ACC112 (cell line): Measurements from ENCODE around the gene OGFRL1.

ENCODE experiments used
- H2AFZ ChIP-seq: fragments of 200-600 bp; sonication (generic); one replicate; pipeline ENCODE4 v1.6.0; 2017; ENCODE audit warnings: antibody characterized with exemption, low read length; ENCODE audit not compliant: unreplicated experiment
- H3K27ac ChIP-seq: fragments of 200-600 bp; sonication (generic); 2 replicates; pipeline ENCODE4 v1.5.1; 2014; ENCODE audit warnings: low read depth, mild to moderate bottlenecking, antibody characterized with exemption, low read length, moderate library complexity
- H3K27me3 ChIP-seq: fragments of 200-600 bp; sonication (generic); 2 replicates; pipeline ENCODE4 v1.6.1; 2014; ENCODE audit warnings: mild to moderate bottlenecking, antibody characterized with exemption, low read length, moderate library complexity, mixed read lengths; ENCODE audit not compliant: insufficient read depth
- H3K36me3 ChIP-seq: fragments of 200-600 bp; sonication (generic); 2 replicates; pipeline ENCODE4 v1.6.1; 2016; ENCODE audit warnings: mild to moderate bottlenecking, antibody characterized with exemption, low read length, moderate library complexity, mixed read lengths; ENCODE audit not compliant: insufficient read depth
- H3K4me1 ChIP-seq: fragments of 200-600 bp; sonication (generic); one replicate; pipeline ENCODE4 v1.6.1; 2016; ENCODE audit warnings: low read length, mixed read lengths; ENCODE audit not compliant: insufficient read depth, unreplicated experiment, control insufficient read depth
- H3K4me3 ChIP-seq: fragments of 200-600 bp; sonication (generic); 2 replicates; pipeline ENCODE4 v1.5.1; 2014; ENCODE audit warnings: mild to moderate bottlenecking, low read depth, low read length
- H3K79me2 ChIP-seq: fragments of 200-600 bp; sonication (generic); one replicate; pipeline ENCODE4 v1.6.0; 2016; ENCODE audit warnings: low read length; ENCODE audit not compliant: control insufficient read depth, unreplicated experiment, insufficient read depth

Gene OGFRL1

DNA sequence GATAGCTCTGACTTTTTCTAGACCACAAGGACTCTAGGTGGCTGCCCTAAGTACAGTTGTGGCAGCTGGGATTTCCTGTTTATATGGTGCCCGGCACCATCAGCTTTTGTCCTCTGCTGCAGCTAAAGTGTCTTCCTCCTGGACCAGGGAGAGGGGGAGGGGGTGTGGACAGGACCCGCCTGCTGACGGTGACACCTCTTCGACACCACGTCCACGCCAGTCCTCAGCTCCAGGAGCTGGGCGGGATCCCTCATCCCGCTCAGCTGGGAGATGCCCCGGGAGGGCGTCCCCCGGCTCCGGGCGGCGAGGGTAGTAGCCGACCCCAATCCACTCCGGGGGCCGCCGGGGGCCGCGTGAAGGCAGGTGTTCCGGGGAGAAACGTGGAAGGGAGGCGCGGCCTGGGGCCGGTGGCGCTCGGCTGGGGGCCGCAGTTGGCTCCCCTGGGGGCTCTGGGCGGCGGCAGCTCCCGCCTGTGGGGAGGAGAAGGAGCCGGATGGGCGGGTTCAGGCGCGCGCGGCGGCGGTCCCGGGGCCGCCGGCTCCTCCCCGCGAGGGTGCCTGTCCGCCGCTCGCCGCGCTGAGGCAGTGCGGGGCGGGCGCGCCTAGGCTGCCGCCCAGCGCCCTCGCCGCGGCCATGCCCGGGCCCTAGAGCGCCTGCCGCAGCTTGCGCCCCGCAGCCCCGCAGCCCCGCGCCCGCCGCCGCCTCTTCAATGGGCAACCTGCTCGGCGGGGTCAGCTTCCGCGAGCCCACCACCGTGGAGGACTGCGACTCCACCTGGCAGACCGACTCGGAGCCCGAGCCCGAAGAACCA, at the start of gene OGFRL1:
Gene OGFRL1 (plus strand): TSS at position 584 of the 811 bp plus-strand sequence. CDS start 126 bp downstream, at position 710.
- peaks cover 38% of the 10 kb centered on the region for H3K4me1 ChIP-seq
- peak within 1 kb of the TSS; percentile 96 for H2AFZ ChIP-seq

DNA sequence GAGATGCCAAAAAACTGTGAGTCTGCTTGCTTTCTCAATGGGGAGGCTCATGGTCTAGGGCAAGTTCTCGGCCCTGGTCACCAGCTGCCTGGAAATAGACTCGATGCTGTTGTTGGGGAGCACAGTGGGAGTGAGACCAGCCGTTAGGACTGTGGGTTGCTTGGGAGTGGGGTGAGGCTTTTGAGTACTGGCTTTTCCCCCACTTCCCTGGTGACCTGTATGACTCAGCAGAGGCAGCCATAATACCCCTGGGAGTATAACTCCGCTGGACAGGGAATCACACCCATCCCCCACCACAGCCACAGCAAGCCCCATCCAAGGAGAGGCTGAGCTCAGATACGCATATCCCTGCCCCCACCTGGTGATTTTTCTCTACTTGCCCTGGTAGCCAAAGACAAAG, 48.9 kb upstream of the OGFRL1 start:
- H3K4me3 ChIP-seq, result no peak overlapping the region
- no peaks in the 10 kb centered on the region for H3K27me3 ChIP-seq
- H3K36me3 ChIP-seq, result no peaks in the 10 kb centered on the region
- H3K79me2 ChIP-seq, result no peaks in the 10 kb centered on the region
- H3K27ac ChIP-seq, result no peak overlapping the region
- no peak overlapping the region for H2AFZ ChIP-seq
- H3K4me1 ChIP-seq, result peaks cover 24% of the 10 kb centered on the region

More for the DNA sequence above, at the start of gene OGFRL1:
- peaks cover 8% of the 10 kb centered on the region for H3K36me3 ChIP-seq
- peak within 1 kb of the TSS; percentile 54; the same call in 1 of the 2 replicates for H3K27ac ChIP-seq
- no peaks in the 10 kb centered on the region for H3K27me3 ChIP-seq
- peak within 1 kb of the TSS; percentile 92 for H3K4me3 ChIP-seq
- peaks cover 38% of the 10 kb centered on the region for H3K79me2 ChIP-seq

DNA sequence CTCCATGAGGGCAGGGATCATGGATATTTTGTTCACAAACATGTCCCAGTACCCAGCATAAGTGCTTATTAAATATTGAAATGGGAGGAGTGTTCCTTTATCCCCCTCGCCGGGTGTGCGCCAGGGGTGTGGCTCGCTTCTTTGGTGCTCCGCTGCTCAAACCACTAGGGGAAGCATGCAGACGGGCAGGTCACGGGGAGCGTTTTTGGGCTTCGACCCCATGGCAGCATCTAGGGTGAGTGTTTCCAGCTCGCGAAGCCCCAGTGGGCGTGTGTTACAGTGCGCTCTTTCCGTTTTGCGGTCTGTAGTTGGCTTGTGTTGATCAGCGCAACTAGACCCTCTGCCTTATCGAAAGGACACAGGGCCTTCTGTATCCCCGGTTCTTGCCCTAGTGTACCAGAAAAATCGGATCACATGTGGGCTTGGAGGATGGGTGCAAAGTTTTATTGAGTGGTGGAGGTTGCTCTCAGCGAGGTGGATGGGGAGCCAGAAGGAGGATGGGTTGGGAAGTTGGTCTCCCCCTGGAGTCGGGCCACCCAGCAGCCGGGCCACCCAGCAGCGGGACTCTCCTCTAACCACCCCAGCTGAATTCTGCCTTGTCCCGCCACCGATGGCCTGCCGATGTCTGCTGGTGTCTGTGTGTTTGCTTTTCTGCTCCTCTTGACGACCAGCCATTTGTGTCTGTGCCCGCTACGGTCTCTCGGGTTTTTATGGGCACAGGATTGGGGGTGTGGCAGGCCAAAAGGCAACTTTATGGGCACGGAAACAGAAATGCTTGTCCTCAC, 43.2 kb upstream of the OGFRL1 start:
- Histone ChIP-seq H3K27ac (no peak overlapping the region), H2AFZ (no peak overlapping the region), H3K4me1 (peaks cover 31% of the 10 kb centered on the region), H3K36me3 (no peaks in the 10 kb centered on the region), H3K4me3 (no peak overlapping the region), H3K27me3 (no peaks in the 10 kb centered on the region), H3K79me2 (no peaks in the 10 kb centered on the region)

DNA sequence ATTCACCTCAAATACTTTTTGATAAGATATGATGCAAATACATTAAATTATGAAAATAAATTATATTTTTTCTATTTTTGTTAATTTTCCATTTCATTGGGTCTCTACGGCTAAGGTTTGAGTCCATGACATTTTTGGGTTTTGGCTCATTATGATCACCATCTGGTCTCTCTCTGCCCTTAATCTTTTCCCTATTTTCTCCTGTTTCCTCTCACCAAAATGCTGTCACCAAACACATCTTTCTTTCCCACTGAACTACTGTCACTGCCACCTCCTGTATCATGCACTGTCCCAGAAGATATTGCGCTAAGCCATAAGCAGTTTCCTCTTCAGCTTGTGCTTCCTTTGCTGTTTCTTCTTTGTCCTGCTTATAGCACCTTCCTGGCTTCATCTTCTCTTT, 42.0 kb upstream of the OGFRL1 start:
- Histone ChIP-seq H3K79me2 (no peaks in the 10 kb centered on the region), H3K36me3 (no peaks in the 10 kb centered on the region), H3K27ac (no peak overlapping the region), H3K27me3 (no peaks in the 10 kb centered on the region), H2AFZ (no peak overlapping the region), H3K4me3 (no peak overlapping the region), H3K4me1 (peaks cover 42% of the 10 kb centered on the region)

DNA sequence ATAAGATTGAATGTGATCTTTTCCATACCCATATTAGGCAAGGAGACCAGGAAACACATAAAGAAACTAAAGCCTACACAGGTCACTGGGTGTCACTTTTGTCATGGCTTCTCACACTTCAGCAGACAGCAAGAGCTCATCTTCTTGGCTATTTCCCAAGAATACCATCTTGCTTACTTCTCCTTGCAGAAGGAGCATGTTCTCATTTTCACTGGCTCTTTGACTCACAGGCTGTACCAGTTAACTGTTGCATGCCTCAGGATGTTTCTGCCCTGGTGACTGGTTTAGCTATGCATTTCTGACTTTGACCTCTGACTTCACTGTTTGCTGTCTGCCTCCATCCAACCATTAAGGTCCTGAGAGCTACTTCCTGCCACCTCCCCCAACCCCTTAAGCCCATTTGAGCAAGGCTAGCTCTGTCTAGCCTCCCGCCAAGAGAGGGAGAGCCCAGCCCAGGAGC, 40.3 kb upstream of the OGFRL1 start:
- Histone ChIP-seq H3K4me1 (peaks cover 50% of the 10 kb centered on the region), H2AFZ (no peak overlapping the region), H3K79me2 (no peaks in the 10 kb centered on the region), H3K4me3 (no peak overlapping the region), H3K36me3 (no peaks in the 10 kb centered on the region), H3K27ac (peak overlapping the region; percentile 98), H3K27me3 (no peaks in the 10 kb centered on the region)

DNA sequence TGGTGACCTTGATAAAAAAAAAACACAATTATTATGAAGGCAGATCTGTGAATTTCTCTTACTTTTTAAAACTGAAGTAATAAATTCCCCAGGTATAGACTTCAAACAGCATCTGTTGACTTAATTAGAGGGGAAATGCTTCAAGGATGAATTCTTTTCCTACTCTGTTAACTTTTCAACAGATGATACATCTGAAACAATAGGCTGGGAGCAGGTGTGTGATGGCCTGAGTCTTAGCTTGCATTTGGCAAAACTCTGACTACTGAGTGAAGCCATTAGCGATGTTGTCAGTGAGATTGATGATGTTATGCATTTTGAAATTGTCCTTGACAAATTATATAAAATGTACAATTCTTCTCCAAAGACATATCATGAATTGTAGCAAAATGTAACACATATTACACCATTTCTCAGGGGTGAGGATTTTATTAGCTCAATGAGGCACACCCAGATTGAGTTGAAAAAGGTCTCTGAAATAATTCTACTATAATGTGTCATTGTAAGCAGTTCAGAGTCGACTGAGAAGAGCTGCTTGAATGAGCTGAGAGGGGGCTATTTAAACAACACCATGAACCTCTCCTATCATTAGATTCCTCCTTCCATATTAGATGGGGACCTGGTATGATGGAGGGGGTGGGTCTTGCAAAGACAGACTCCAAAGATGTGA, 39.6 kb upstream of the OGFRL1 start:
- Histone ChIP-seq H3K27ac (peak overlapping the region; percentile 98), H3K4me1 (peaks cover 50% of the 10 kb centered on the region), H3K4me3 (no peak overlapping the region), H2AFZ (no peak overlapping the region), H3K36me3 (no peaks in the 10 kb centered on the region), H3K79me2 (no peaks in the 10 kb centered on the region), H3K27me3 (no peaks in the 10 kb centered on the region)

DNA sequence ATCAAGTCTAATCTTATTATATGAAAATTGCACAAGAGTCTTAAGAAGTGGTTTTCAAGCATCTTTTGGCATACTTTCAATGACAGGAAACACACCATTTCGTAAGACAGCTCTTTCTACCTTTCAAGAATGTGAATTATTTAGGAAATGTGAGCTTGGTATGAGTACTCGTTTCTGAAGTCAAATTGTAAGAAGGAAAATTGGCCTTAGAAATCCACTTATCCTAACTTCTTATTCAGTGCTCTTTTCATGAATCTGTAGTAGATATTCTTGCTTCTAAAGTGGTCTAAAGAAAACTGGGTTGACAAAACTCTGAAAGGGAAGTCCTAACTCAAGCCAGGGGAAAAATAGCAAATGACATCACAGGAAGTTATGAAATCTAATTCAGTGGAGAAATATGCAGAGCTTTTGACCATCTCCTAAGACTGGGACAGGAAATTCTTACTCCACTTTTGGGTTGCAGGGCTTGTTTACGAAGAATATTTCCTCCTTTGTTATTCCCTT, 38.5 kb upstream of the OGFRL1 start:
- peak overlapping the region; percentile 98 for H3K27ac ChIP-seq

DNA sequence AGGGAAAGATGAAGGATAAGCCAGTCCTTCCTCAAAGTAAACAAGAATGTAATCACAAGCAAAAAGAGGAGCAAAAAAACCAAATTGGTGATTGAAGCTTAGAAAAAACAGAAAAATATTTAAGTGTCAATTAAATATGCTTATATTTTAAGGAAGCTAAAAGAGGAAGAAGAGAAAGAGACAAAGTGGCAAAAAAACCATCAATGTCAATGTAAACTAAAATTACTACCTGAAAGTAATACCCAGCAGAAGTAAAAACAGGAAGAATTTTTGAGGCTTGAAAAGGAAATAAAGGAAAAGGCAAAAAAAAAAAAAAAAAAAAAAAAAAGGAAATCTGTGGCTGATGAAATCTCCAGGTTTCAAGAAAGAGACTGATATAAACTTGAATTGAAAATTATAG, 36.2 kb upstream of the OGFRL1 start:
- no peaks in the 10 kb centered on the region for H3K79me2 ChIP-seq

More for the DNA sequence above, 38.5 kb upstream of the OGFRL1 start:
- Histone ChIP-seq H3K27me3 (no peaks in the 10 kb centered on the region), H3K79me2 (no peaks in the 10 kb centered on the region), H3K4me3 (peak overlapping the region; percentile 52), H2AFZ (peak overlapping the region; percentile 72), H3K36me3 (no peaks in the 10 kb centered on the region), H3K4me1 (peaks cover 50% of the 10 kb centered on the region)

DNA sequence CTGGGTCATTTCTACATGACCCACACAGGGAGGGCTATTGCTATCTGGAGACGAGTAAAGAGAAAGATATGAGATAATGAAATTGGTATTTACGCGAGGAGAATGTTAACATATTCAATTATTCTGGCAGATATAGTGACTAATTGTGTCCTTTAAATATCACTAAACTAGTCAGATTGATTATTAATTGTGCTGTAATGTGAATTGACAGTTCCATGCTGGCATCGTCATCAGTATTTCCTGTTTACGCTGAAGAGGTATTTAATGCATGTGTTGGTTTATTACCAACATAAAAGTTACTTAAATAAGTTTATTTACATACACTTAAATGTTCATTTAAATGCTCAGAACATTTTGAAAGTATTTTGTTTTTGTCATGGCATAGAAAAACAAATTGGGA, 35.7 kb upstream of the OGFRL1 start:
- peaks cover 43% of the 10 kb centered on the region for H3K4me1 ChIP-seq
- H3K79me2 ChIP-seq, result no peaks in the 10 kb centered on the region
- H3K27ac ChIP-seq, result no peak overlapping the region
- no peaks in the 10 kb centered on the region for H3K36me3 ChIP-seq
- H2AFZ ChIP-seq, result no peak overlapping the region
- no peaks in the 10 kb centered on the region for H3K27me3 ChIP-seq
- H3K4me3 ChIP-seq, result no peak overlapping the region

More for the DNA sequence above, 36.2 kb upstream of the OGFRL1 start:
- H3K27ac ChIP-seq, result no peak overlapping the region
- peaks cover 48% of the 10 kb centered on the region for H3K4me1 ChIP-seq
- no peaks in the 10 kb centered on the region for H3K36me3 ChIP-seq
- no peak overlapping the region for H2AFZ ChIP-seq
- no peaks in the 10 kb centered on the region for H3K27me3 ChIP-seq
- no peak overlapping the region for H3K4me3 ChIP-seq

DNA sequence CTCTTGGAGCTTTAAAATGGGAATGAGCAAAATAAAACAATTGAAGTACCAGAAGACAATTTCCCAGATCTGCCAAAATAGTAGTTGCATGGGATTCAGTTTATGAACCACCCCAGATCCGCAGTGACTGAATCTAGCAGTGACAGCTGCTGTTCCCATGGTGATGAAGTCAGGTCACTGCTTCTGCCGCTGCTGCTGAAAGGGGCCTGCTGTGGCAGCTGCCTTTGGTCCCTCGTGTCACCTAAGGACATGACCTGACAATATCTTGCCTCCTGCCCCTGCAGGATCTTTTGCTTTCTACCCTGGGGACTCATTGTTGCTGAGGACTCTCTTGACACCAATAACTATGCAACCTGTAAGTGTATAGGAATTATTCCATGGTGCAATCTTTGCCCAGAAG, 34.3 kb upstream of the OGFRL1 start:
- Histone ChIP-seq H2AFZ (no peak overlapping the region), H3K79me2 (no peaks in the 10 kb centered on the region), H3K36me3 (no peaks in the 10 kb centered on the region), H3K27me3 (no peaks in the 10 kb centered on the region), H3K4me3 (no peak overlapping the region), H3K27ac (no peak overlapping the region), H3K4me1 (peaks cover 29% of the 10 kb centered on the region)
